ENCODE measurements around the gene ANKFN1.

Gene ANKFN1, protein sequence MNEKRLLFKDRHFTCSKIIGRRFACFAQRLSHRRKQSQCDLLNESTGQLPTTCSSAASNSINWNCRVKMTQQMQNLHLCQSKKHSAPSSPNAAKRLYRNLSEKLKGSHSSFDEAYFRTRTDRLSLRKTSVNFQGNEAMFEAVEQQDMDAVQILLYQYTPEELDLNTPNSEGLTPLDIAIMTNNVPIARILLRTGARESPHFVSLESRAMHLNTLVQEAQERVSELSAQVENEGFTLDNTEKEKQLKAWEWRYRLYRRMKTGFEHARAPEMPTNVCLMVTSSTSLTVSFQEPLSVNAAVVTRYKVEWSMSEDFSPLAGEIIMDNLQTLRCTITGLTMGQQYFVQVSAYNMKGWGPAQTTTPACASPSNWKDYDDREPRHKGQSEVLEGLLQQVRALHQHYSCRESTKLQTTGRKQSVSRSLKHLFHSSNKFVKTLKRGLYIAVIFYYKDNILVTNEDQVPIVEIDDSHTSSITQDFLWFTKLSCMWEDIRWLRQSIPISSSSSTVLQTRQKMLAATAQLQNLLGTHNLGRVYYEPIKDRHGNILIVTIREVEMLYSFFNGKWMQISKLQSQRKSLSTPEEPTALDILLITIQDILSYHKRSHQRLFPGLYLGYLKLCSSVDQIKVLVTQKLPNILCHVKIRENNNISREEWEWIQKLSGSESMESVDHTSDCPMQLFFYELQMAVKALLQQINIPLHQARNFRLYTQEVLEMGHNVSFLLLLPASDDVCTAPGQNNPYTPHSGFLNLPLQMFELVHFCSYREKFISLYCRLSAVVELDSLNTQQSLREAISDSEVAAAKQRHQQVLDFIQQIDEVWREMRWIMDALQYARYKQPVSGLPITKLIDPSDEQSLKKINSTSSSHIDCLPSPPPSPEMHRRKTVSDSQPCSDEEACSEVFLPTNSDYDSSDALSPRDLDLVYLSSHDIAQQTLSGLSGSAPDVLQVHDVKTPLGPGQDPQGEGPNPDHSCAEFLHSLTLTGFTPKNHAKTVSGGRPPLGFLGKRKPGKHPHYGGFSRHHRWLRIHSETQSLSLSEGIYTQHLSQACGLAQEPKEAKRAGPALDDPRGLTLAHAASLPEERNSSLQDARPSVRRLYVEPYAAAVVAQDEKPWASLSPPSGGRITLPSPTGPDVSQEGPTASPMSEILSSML

GRCh38 chr17:56152874-56153602, at the start of gene ANKFN1:
Gene ANKFN1 (plus strand): TSS chr17:56153475. CDS start chr17:56212668, 59,193 bp downstream.
- DNase-seq, result no peak

DNA sequence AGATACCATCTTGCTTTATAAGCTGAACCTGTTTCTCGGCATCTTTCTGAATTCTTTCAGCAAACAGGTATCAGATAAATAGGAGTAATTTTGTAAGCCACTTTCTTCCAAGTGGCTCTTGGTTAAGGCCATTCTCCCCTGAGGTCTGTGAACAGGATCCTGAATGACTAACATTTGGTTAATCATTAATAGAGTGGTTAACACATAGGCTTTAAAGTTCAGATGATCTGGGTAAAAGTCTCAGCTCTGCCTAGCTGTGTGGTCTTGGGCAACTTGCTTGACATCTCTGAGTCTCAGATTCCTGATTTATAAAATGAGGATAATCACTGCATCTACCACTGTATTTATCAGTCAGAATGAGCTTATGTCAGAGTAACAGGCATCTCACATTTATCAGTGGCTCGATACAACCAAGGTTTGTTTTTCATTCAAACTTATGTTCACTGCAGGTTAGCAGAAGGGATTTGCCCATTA, 44.4 kb upstream of the ANKFN1 start:
- DNase-seq, result no peak

GRCh38 chr17:56109836-56110235, 43.4 kb upstream of the ANKFN1 start:
- no peak for DNase-seq

- DNase-seq, result no peak
Measured at GRCh38 chr17:56110463-56111135, 42.7 kb upstream of the ANKFN1 start.

GRCh38 chr17:56111706-56112485, 41.4 kb upstream of the ANKFN1 start:
- DNase-seq, result no peak

GRCh38 chr17:56113486-56113885, 39.8 kb upstream of the ANKFN1 start:
- no peak for DNase-seq

DNA sequence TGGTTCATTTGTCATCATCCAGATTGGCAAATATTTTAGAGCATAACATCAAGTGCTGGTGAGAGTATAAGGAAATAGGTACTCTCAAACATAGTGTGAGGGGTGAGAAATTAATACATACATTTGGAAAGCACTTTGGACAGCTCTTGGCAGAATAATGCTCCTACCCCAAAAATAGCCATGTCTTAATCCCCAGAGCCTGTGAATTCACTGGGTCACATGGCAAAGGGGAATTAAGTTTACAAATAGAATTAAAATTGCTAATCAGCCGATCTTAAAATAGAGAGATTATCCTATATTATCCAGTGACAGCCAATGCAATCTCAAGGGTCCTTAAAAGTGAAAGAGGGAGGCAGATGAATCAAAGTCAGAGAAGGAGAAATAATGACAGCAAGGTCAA, 38.8 kb upstream of the ANKFN1 start:
- DNase-seq, result no peak

DNA sequence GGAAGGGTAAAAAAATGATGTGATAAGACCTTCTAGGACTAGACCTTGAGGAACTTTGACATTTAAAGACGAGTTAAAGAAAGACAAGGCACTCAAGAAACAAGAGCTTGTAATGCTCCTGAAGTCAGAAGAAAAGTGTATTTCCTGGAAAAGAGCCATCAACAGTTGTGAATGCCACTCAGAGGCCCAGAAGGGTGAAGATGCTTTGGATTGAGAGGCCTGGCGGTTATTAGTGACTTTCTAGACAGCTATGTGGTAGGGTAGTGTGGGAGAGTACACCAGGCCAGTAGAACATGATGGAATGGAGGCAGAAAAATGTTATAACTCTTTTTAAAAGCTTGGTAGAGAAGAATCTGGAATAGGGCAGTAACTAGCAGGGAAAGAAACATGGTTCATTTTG, 34.1 kb upstream of the ANKFN1 start:
- no peak for DNase-seq

GRCh38 chr17:56119936-56120335, 33.3 kb upstream of the ANKFN1 start:
- DNase-seq, result no peak

- no peak for DNase-seq
Measured at GRCh38 chr17:56121191-56122051, 31.9 kb upstream of the ANKFN1 start.

DNA sequence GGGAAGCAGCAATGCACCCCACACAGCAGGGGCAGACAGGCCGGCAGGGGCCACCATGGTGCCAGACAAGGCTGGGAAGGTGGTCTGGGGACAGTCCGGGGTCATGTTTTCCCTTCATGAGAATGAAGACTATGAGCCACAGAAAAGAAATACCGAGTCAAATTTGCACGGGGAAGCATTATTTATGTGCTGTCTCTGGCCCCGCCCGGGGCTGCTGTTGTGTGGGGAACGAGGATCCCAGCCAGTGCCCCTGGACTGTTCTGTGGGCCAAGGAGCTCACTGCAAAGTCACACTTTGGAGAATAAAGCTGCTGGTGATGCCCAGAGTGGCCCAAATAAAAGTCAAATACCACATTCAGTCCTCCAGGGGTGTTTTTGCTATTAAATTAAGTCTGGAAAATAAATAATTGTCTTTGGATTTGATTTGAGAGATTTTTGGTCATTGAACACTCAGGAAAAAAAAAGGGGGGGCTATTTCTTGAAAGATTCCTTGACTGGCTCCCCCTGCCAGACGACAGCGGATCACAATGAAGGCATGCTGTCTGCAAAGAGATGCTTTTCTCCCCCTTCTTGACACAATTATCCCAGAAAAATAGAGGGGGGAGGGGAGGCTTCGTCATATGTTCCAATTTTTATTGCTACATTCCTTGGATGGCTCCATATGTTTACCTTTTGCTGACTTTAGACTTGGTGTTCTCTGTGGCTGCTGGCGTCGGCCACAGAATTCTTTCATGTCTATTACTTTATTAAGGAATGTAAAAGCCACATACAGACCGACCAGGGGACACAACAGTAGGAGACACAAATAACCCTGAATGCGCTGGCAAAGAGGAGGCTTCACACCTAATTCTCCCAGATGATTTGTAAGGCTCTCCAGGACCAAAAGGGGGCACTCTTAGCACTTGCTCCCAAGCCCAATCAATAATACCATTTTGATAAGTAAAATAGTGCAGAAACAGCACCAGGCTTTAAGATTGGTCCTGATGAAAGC, 27.1 kb upstream of the ANKFN1 start:
- DNase-seq, result no peak

DNA sequence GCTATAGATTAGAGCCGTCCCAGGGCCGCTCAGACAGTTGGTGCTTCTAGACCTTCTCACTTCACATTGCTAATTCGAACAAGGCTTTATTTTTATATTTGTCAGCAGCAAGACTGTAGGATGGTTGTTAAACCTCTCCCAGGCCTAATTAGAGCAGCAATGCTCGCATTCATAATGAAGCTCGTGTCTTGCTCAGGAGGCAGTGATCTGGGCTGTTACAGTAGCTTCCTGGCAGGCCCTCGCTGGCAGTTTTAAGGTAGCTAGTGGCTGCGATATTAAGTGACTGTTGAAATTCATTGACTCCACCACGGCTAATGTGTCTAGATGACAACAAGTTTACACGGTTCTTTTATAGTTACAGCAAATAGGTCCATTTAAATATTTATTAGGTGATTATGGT, 23.2 kb upstream of the ANKFN1 start:
- DNase-seq, result no peak

DNA sequence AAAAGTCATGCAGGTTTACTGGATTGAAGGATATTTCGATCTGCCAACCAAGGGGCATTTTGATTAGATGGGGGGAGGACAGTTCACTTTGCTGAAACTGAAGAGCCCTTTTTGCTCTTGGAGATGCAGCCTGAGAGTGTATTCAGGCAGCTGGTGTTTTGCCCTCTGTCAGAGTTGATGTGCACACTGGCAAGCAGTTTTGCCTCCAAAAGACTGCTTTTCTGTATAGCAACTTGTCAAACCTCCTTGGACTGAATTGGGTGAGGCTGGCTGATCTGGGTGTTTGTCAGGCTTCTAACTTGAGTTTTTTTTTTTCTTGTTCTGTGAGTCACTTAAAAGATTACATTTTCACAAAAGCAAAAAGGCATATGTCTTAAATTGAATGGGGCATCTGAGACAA, 22.6 kb upstream of the ANKFN1 start:
- DNase-seq, result no peak

- DNase-seq, result no peak
Measured at GRCh38 chr17:56131431-56131830, 21.8 kb upstream of the ANKFN1 start.

GRCh38 chr17:56136301-56136700, 17.0 kb upstream of the ANKFN1 start:
- no peak for DNase-seq

DNA sequence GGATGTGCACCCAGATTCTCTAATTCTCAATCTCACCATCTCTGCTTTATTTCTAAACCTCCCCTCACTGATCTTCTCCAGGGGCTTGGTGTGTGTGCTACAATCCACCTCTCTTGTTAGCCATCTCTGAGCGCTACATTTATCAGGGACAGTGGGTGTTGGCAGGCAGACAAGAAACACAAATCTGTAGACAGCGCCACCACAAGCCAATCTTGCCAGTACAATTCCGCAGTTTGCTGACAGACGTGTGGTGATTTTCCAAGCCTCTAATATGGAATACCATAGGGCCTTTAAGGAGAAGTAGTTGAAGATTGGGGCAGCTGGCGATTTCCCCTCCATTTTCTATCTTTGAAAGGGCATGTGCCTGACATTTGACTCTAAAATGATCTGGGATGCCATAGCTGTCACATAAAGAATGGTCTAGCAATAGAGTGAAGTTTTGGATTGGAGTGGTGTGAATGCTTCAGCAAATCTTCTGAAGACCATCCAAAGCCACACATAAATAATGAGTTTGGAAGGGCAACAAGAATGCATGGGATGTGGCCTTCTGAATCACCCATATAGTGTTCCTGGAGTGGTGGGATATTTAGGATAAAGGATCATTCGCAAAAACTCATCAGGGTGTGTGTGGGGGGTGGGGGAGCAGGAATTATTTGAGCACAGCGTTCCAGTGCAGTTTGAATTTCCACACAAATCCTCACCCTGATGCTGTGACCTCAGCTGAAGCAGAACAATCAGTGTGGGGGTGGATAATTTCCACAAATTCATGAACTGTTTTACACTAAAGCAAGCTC, 12.0 kb upstream of the ANKFN1 start:
- no peak for DNase-seq

DNA sequence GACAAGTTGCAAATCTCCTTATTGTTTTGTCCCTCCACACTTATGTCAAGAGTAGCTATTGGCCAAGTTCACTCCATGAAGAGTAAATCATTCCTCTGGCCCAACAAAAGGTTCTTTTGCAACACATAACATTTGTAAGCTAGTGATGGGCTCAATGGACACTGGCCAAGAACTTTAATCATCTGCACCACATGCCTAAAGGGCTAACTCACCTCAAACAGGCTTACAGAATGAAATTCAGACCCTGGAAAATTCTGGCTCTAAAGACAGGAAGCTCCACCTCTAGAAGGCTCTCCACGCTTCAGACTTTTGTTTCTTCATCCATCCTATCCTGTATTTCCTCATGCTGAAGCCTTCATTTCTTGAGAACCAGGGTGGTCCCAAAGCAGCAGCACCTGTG, 10.9 kb upstream of the ANKFN1 start:
- no peak for DNase-seq

DNA sequence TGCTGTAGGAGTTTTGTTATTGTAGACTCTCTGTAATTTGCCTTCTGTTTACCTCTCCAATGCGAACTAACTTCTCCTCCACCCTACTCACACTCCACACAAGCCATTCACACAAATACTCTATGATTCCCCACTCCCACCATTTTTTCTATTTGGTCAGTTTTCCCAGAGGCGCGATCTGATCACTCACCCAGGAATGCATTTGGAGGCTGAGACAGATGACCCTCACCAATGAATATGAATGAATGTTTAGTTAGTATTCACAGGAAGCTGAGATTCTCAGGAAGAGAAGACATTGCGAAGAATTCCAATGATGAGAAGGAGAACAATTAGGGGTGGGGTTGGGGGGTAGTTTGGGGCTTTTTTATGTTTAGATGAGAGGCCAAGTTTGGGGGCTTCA, 10.5 kb upstream of the ANKFN1 start:
- DNase-seq, result no peak

Measured in activated CD4-positive, alpha-beta T cell treated with anti-CD3 and anti-CD28 coated beads for 4 hours (primary cell).